Body of pancreas (tissue), 4 donors: ENCODE measurements around the gene OR10D3.

Source experiments
- CTCF ChIP-seq, 7 experiments: fragments of 450-650 bp in 4 of 7; fragments of 200-600 bp in 3 of 7; sonication (generic) in 3 of 7; IDR thresholded peaks; one replicate each; pipeline ENCODE4 v1.5.1; 2016 to 2019; ENCODE audit warnings: antibody characterized with exemption in 7 of 7
- POLR2A ChIP-seq, 3 donors: fragments of 450-650 bp; IDR thresholded peaks; one replicate each; pipeline ENCODE4 v1.6.1; 2016; ENCODE audit warnings: antibody characterized with exemption in 3 of 3, mild to moderate bottlenecking in 2 of 3

DNA sequence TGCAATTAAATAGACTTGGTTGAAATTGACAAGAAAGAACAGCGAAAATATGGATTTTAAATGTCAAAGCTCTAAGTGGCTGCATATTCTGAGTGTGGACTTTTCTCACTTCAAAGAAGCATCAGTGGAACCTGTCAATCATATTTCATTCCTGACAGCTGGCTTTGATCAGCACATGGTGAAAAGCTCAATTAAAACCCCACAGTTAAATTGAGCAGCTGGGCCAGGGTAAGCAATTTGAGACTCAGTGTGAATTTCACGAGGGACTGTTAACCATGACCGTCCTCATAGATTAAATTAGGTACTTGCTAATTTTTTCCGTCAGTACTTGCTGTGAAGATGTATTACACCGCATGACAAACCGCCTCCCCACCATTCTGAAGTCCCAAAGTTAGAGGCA is 11.0 kb upstream of the OR10D3 start:
- TF ChIP-seq CTCF (IDR thresholded peaks at IDR 0.05) (no peak), POLR2A (IDR thresholded peaks at IDR 0.05) (no peak)
